A549 (cell line): ENCODE measurements around the gene FAM78B.

Experiments
- EP300 ChIP-seq, 2 experiments: fragments of >200 bp; sonication (Bioruptor Twin); formaldehyde crosslinking; IDR thresholded peaks; 2 replicates in 1 of 2; 3 replicates in 1 of 2; pipeline ENCODE4 v1.6.1; 2016 to 2017
- KDM5A ChIP-seq: fragments of 200-600 bp; sonication (generic); IDR thresholded peaks from 2 replicates; pipeline ENCODE4 v1.6.1; 2016; ENCODE audit warnings: antibody characterized with exemption, mild to moderate bottlenecking
- MAFK ChIP-seq: fragments of 450-650 bp; IDR thresholded peaks from 2 replicates; pipeline ENCODE4 v1.6.1; 2014; ENCODE audit not compliant: partially characterized antibody
- MAZ ChIP-seq: fragments of 150-350 bp; IDR thresholded peaks from 2 replicates; pipeline ENCODE4 v1.6.1; 2014; ENCODE audit warnings: antibody characterized with exemption, low read depth, low read length, borderline replicate concordance
- MYC ChIP-seq: IDR thresholded peaks from 2 replicates; pipeline ENCODE4 v1.6.1; 2012; ENCODE audit warnings: mild to moderate bottlenecking, inconsistent platforms, low read length, improper control_type of control experiment, borderline replicate concordance
- POLR2A ChIP-seq: IDR thresholded peaks from 2 replicates; pipeline ENCODE4 v1.6.1; 2012; ENCODE audit warnings: mild to moderate bottlenecking, low read length
- RNF2 ChIP-seq: fragments of 200-600 bp; sonication (generic); IDR thresholded peaks from 2 replicates; pipeline ENCODE4 v1.6.1; 2016; ENCODE audit warnings: low read depth, mild to moderate bottlenecking, antibody characterized with exemption, moderate library complexity, borderline replicate concordance
- SMC3 ChIP-seq: fragments of >200 bp; sonication (Bioruptor Twin); formaldehyde crosslinking; IDR thresholded peaks from 3 replicates; pipeline ENCODE4 v1.6.1; 2018; ENCODE audit warnings: inconsistent platforms
- TF ChIP-seq, protein P1 (sequence below): fragments of >200 bp; sonication (Bioruptor Twin); formaldehyde crosslinking; IDR thresholded peaks from 3 replicates; pipeline ENCODE4 v1.5.1; 2016
- TF ChIP-seq, protein P2 (sequence below): fragments of 200-600 bp; sonication (generic); IDR thresholded peaks from 2 replicates; pipeline ENCODE4 v1.6.1; 2016; ENCODE audit warnings: antibody characterized with exemption, mild to moderate bottlenecking, moderate library complexity

DNA sequence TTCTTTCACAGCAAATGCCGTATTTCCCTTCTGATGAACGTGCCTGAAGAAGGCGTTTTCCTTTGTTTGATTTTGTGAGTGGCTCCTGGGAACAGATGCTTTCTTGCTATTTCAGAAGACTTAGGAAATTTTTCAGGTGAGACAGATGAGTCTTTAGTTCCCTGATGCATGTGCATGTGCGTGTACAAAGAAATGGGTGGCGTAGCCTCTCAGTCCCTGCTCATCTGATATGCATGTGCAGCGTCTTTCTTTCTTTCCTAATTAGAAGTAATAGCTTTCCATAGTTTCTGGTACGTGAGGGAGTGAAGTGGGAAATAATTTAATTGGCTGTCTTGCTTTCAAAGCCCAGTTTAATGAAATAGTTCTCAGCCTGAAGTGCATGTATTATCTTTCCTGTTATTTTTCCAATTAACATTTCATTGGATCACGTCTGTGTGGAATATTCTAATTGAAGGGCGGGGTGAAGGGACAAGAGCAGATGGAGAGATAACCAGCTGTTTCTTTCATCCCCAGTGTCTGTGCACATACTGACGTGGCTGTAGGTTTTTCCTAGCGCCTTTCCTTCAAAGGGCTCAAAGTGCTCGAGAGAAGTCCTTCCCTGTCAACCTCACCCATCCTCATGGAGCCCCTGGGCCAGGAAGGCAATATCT, 104.3 kb downstream of the FAM78B start:
- TF ChIP-seq, protein P1, sequence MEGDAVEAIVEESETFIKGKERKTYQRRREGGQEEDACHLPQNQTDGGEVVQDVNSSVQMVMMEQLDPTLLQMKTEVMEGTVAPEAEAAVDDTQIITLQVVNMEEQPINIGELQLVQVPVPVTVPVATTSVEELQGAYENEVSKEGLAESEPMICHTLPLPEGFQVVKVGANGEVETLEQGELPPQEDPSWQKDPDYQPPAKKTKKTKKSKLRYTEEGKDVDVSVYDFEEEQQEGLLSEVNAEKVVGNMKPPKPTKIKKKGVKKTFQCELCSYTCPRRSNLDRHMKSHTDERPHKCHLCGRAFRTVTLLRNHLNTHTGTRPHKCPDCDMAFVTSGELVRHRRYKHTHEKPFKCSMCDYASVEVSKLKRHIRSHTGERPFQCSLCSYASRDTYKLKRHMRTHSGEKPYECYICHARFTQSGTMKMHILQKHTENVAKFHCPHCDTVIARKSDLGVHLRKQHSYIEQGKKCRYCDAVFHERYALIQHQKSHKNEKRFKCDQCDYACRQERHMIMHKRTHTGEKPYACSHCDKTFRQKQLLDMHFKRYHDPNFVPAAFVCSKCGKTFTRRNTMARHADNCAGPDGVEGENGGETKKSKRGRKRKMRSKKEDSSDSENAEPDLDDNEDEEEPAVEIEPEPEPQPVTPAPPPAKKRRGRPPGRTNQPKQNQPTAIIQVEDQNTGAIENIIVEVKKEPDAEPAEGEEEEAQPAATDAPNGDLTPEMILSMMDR, result no peak
- TF ChIP-seq, protein P2, sequence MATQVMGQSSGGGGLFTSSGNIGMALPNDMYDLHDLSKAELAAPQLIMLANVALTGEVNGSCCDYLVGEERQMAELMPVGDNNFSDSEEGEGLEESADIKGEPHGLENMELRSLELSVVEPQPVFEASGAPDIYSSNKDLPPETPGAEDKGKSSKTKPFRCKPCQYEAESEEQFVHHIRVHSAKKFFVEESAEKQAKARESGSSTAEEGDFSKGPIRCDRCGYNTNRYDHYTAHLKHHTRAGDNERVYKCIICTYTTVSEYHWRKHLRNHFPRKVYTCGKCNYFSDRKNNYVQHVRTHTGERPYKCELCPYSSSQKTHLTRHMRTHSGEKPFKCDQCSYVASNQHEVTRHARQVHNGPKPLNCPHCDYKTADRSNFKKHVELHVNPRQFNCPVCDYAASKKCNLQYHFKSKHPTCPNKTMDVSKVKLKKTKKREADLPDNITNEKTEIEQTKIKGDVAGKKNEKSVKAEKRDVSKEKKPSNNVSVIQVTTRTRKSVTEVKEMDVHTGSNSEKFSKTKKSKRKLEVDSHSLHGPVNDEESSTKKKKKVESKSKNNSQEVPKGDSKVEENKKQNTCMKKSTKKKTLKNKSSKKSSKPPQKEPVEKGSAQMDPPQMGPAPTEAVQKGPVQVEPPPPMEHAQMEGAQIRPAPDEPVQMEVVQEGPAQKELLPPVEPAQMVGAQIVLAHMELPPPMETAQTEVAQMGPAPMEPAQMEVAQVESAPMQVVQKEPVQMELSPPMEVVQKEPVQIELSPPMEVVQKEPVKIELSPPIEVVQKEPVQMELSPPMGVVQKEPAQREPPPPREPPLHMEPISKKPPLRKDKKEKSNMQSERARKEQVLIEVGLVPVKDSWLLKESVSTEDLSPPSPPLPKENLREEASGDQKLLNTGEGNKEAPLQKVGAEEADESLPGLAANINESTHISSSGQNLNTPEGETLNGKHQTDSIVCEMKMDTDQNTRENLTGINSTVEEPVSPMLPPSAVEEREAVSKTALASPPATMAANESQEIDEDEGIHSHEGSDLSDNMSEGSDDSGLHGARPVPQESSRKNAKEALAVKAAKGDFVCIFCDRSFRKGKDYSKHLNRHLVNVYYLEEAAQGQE, result no peak
- no peak for TF ChIP-seq KDM5A
- TF ChIP-seq POLR2A, result no peak
- TF ChIP-seq MYC, result no peak
- no peak for TF ChIP-seq MAZ
- TF ChIP-seq SMC3, result no peak
- no peak for TF ChIP-seq RNF2
- TF ChIP-seq EP300 (IDR thresholded peaks at IDR 0.05), result no peak
- no peak for TF ChIP-seq MAFK
